ENCODE data around the gene CAMKMT.

DNA sequence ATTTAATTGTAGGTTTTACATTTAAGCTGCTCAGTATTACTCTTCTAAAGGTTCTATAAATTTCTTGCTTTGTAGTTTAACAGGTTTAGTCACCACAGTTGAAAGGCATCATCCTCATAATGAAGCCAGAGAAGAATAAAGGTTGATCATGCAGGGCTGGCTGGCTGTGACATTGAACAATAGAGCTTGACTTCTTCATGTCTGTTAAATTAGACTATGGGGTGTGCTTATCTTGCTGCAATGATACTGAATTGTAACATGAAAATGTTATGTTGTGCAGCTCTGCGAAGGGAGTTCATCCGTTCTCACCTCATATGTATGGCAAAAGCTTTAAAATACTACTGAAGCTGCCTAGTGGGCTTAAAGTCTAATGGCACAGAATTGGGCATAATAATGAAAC lies 81.8 kb downstream of the CAMKMT start:
- TF ChIP-seq, protein P1, sequence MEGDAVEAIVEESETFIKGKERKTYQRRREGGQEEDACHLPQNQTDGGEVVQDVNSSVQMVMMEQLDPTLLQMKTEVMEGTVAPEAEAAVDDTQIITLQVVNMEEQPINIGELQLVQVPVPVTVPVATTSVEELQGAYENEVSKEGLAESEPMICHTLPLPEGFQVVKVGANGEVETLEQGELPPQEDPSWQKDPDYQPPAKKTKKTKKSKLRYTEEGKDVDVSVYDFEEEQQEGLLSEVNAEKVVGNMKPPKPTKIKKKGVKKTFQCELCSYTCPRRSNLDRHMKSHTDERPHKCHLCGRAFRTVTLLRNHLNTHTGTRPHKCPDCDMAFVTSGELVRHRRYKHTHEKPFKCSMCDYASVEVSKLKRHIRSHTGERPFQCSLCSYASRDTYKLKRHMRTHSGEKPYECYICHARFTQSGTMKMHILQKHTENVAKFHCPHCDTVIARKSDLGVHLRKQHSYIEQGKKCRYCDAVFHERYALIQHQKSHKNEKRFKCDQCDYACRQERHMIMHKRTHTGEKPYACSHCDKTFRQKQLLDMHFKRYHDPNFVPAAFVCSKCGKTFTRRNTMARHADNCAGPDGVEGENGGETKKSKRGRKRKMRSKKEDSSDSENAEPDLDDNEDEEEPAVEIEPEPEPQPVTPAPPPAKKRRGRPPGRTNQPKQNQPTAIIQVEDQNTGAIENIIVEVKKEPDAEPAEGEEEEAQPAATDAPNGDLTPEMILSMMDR (conservative IDR thresholded peaks at IDR 0.05; ENCODE audit: low read length): no peak
- no peak for TF ChIP-seq EZH2phosphoT487 (IDR thresholded peaks at IDR 0.05; ENCODE audit: borderline replicate concordance, low read depth, low read length)
